Gastroesophageal sphincter (tissue), 3 donors: Measurements from ENCODE around the gene METTL25B.

ENCODE experiments used
- CTCF ChIP-seq, 4 experiments: fragments of 200-600 bp in 2 of 4; fragments of 450-650 bp in 2 of 4; sonication (generic) in 1 of 4; IDR thresholded peaks; one replicate each; pipeline ENCODE4 v1.5.1; 2017 to 2019; ENCODE audit warnings: antibody characterized with exemption in 4 of 4, mild to moderate bottlenecking in 2 of 4, moderate library complexity in 2 of 4
- POLR2A ChIP-seq, 2 donors: fragments of 450-650 bp; IDR thresholded peaks; one replicate each; pipeline ENCODE4 v1.6.1; 2017; ENCODE audit warnings: antibody characterized with exemption in 2 of 2, mild to moderate bottlenecking in 2 of 2, moderate library complexity in 1 of 2
- POLR2AphosphoS5 ChIP-seq: sonication (generic); formaldehyde crosslinking; IDR thresholded peaks from one replicate; pipeline ENCODE4 v1.6.1; 2017; ENCODE audit warnings: antibody characterized with exemption

GRCh38 chr1:156747742-156748669, 19.7 kb downstream of the METTL25B start:
- no peak for TF ChIP-seq CTCF (IDR thresholded peaks at IDR 0.05)
- no peak for TF ChIP-seq POLR2AphosphoS5
- no peak for TF ChIP-seq POLR2A (IDR thresholded peaks at IDR 0.05)
